ENCODE data around the gene HHAT.
"Not testable (repeated sequence)": the region's sequence is repeated elsewhere in the genome, so short reads cannot be mapped to it uniquely, and the experiment has no call there.

The HHAT gene

GRCh38 chr1:210647406-210648333 lies 319.0 kb downstream of the HHAT start:
- ATAC-seq (replicated peaks) (no peak), DNase-seq (no peak)
- Mint-ChIP-seq H3K4me3 (no peak overlapping the region), H3K9me3 (no peaks in the 10 kb centered on the region), H3K4me1 (ENCODE audit: low read depth in 2 of 2) (peaks cover 5 to 17% of the 10 kb centered on the region in 2 donors), H3K36me3 (ENCODE audit: insufficient read depth) (no peaks in the 10 kb centered on the region), H3K27ac (peak overlapping the region in 1 of 2 donors; percentile 59), H3K27me3 (no peaks in the 10 kb centered on the region)

- H3K27me3 Mint-ChIP-seq = no peaks in the 10 kb centered on the region
Observed at GRCh38 chr1:210648588-210649269, 320.0 kb downstream of the HHAT start.

GRCh38 chr1:210650403-210650802 lies 321.7 kb downstream of the HHAT start:
- DNase-seq (no peak), ATAC-seq (replicated peaks) (no peak)
- Mint-ChIP-seq H3K36me3 (ENCODE audit: insufficient read depth) (no peaks in the 10 kb centered on the region), H3K4me1 (ENCODE audit: low read depth in 2 of 2) (peaks cover 5 to 17% of the 10 kb centered on the region in 2 donors), H3K27ac (no peak overlapping the region), H3K9me3 (no peaks in the 10 kb centered on the region), H3K4me3 (no peak overlapping the region), H3K27me3 (no peaks in the 10 kb centered on the region)

More at GRCh38 chr1:210648588-210649269, 320.0 kb downstream of the HHAT start:
- ATAC-seq (replicated peaks) = no peak
- H3K27ac Mint-ChIP-seq = peak overlapping the region in 1 of 2 donors; percentile 59
- H3K36me3 Mint-ChIP-seq (ENCODE audit: insufficient read depth) = no peaks in the 10 kb centered on the region
- H3K9me3 Mint-ChIP-seq = no peaks in the 10 kb centered on the region
- H3K4me3 Mint-ChIP-seq = no peak overlapping the region
- H3K4me1 Mint-ChIP-seq (ENCODE audit: low read depth in 2 of 2) = peaks cover 5 to 17% of the 10 kb centered on the region in 2 donors
- no peak for DNase-seq

- H3K27ac Mint-ChIP-seq = no peak overlapping the region
- no peaks in the 10 kb centered on the region for H3K27me3 Mint-ChIP-seq
- H3K9me3 Mint-ChIP-seq = no peaks in the 10 kb centered on the region
- H3K4me1 Mint-ChIP-seq (ENCODE audit: low read depth in 2 of 2) = peaks cover 2 to 11% of the 10 kb centered on the region in 2 donors
- ATAC-seq (replicated peaks) = no peak
- no peak overlapping the region for H3K4me3 Mint-ChIP-seq
- DNase-seq = no peak
- no peaks in the 10 kb centered on the region for H3K36me3 Mint-ChIP-seq (ENCODE audit: insufficient read depth)
Observed at GRCh38 chr1:210652329-210652954, 323.7 kb downstream of the HHAT start.

- no peak for DNase-seq
- H3K36me3 Mint-ChIP-seq (ENCODE audit: insufficient read depth) = no peaks in the 10 kb centered on the region
- no peaks in the 10 kb centered on the region for H3K4me1 Mint-ChIP-seq (ENCODE audit: low read depth in 2 of 2)
Observed at GRCh38 chr1:210653771-210654170, 325.1 kb downstream of the HHAT start.

GRCh38 chr1:210654176-210654981 lies 325.7 kb downstream of the HHAT start:
- Mint-ChIP-seq H3K27ac (no peak overlapping the region), H3K9me3 (peaks cover 0 to 11% of the 10 kb centered on the region in 2 donors), H3K27me3 (no peaks in the 10 kb centered on the region), H3K4me1 (ENCODE audit: low read depth in 2 of 2) (no peaks in the 10 kb centered on the region), H3K36me3 (ENCODE audit: insufficient read depth) (no peaks in the 10 kb centered on the region), H3K4me3 (no peak overlapping the region)
- ATAC-seq (replicated peaks) (no peak), DNase-seq (no peak)

More at GRCh38 chr1:210653771-210654170, 325.1 kb downstream of the HHAT start:
- H3K4me3 Mint-ChIP-seq = no peak overlapping the region
- no peaks in the 10 kb centered on the region for H3K27me3 Mint-ChIP-seq
- H3K27ac Mint-ChIP-seq = no peak overlapping the region
- ATAC-seq (replicated peaks) = no peak
- H3K9me3 Mint-ChIP-seq = peaks cover 0 to 6% of the 10 kb centered on the region in 2 donors

- ATAC-seq (replicated peaks) (no peak), DNase-seq (no peak)
- no peak overlapping the region for H3K27ac Mint-ChIP-seq
- H3K4me3 Mint-ChIP-seq = no peak overlapping the region
- peaks cover 1 to 11% of the 10 kb centered on the region in 2 donors for H3K9me3 Mint-ChIP-seq
- H3K36me3 Mint-ChIP-seq (ENCODE audit: insufficient read depth) = no peaks in the 10 kb centered on the region
- H3K27me3 Mint-ChIP-seq = no peaks in the 10 kb centered on the region
- H3K4me1 Mint-ChIP-seq (ENCODE audit: low read depth in 2 of 2) = no peaks in the 10 kb centered on the region
Observed at GRCh38 chr1:210655511-210655910, 326.8 kb downstream of the HHAT start.

- Mint-ChIP-seq H3K4me1 (ENCODE audit: low read depth in 2 of 2) (no peaks in the 10 kb centered on the region), H3K9me3 (peaks cover 1 to 11% of the 10 kb centered on the region in 2 donors), H3K27ac (no peak overlapping the region), H3K36me3 (ENCODE audit: insufficient read depth) (no peaks in the 10 kb centered on the region), H3K27me3 (no peaks in the 10 kb centered on the region), H3K4me3 (no peak overlapping the region)
- no peak for ATAC-seq (replicated peaks)
- no peak for DNase-seq
Observed at GRCh38 chr1:210657806-210658205, 329.1 kb downstream of the HHAT start.

GRCh38 chr1:210661520-210661919 lies 332.8 kb downstream of the HHAT start:
- peaks cover 1 to 11% of the 10 kb centered on the region in 2 donors for H3K9me3 Mint-ChIP-seq
- H3K27me3 Mint-ChIP-seq; H3K4me3 Mint-ChIP-seq; H3K4me1 Mint-ChIP-seq (ENCODE audit: low read depth in 2 of 2); H3K36me3 Mint-ChIP-seq (ENCODE audit: insufficient read depth); ATAC-seq (replicated peaks); DNase-seq; H3K27ac Mint-ChIP-seq: not testable (repeated sequence)

- peaks cover 1 to 11% of the 10 kb centered on the region in 2 donors for H3K9me3 Mint-ChIP-seq
- no peak for DNase-seq
- peaks cover 8 to 9% of the 10 kb centered on the region in 2 donors for H3K4me1 Mint-ChIP-seq (ENCODE audit: low read depth in 2 of 2)
- no peaks in the 10 kb centered on the region for H3K36me3 Mint-ChIP-seq (ENCODE audit: insufficient read depth)
- H3K4me3 Mint-ChIP-seq = no peak overlapping the region
- no peak for ATAC-seq (replicated peaks)
- peak overlapping the region in 1 of 2 donors; percentile 50 for H3K27ac Mint-ChIP-seq
- no peaks in the 10 kb centered on the region for H3K27me3 Mint-ChIP-seq
Observed at GRCh38 chr1:210662291-210663050, 333.8 kb downstream of the HHAT start.

- no peak for ATAC-seq (replicated peaks)
- Mint-ChIP-seq H3K27me3 (no peaks in the 10 kb centered on the region), H3K4me1 (ENCODE audit: low read depth in 2 of 2) (peaks cover 8 to 9% of the 10 kb centered on the region in 2 donors)
Observed at GRCh38 chr1:210663730-210664573, 335.2 kb downstream of the HHAT start.

GRCh38 chr1:210669951-210670350 lies 341.2 kb downstream of the HHAT start:
- no peaks in the 10 kb centered on the region for H3K4me1 Mint-ChIP-seq (ENCODE audit: low read depth in 2 of 2)
- no peak overlapping the region for H3K4me3 Mint-ChIP-seq
- ATAC-seq (replicated peaks) = no peak
- no peak for DNase-seq
- no peaks in the 10 kb centered on the region for H3K27me3 Mint-ChIP-seq
- no peaks in the 10 kb centered on the region for H3K9me3 Mint-ChIP-seq
- H3K27ac Mint-ChIP-seq = no peak overlapping the region
- no peaks in the 10 kb centered on the region for H3K36me3 Mint-ChIP-seq (ENCODE audit: insufficient read depth)

More at GRCh38 chr1:210663730-210664573, 335.2 kb downstream of the HHAT start:
- no peaks in the 10 kb centered on the region for H3K36me3 Mint-ChIP-seq (ENCODE audit: insufficient read depth)
- peaks cover 1 to 3% of the 10 kb centered on the region in 2 donors for H3K9me3 Mint-ChIP-seq
- no peak overlapping the region for H3K4me3 Mint-ChIP-seq
- no peak for DNase-seq
- no peak overlapping the region for H3K27ac Mint-ChIP-seq

Data from effector memory CD8-positive, alpha-beta T cell (primary cell).